Breast epithelium (tissue), 4 donors: ENCODE data around the gene TECTA. TPM values are rescaled to one million over a fixed set of nuclear protein-coding genes. Genes with fewer than 3 reads are reported as not detected.

Source experiments
- DNase-seq, 2 donors: peaks; one replicate each; pipeline ENCODE4 v3.0.0-alpha.2; 2019; ENCODE audit warnings: low spot score in 2 of 2
- H3K27ac ChIP-seq, 2 donors: fragments of 200-600 bp; sonication (generic) in 1 of 2; one replicate each; pipeline ENCODE4 v1.5.1; 2016 to 2019; ENCODE audit warnings: mild to moderate bottlenecking in 1 of 2
- H3K27me3 ChIP-seq, 2 donors: fragments of 200-600 bp; sonication (generic) in 1 of 2; one replicate each; pipeline versions ENCODE4 v1.5.1 to v1.6.0; 2017 to 2019; ENCODE audit warnings: control low read depth in 1 of 2, mild to moderate bottlenecking in 1 of 2
- H3K36me3 ChIP-seq: fragments of 200-600 bp; one replicate; pipeline ENCODE4 v1.5.1; 2019
- H3K4me1 ChIP-seq, 2 donors: fragments of 200-600 bp; sonication (generic); one replicate each; pipeline ENCODE4 v1.5.1; 2016 to 2019; ENCODE audit warnings: control low read depth in 1 of 2
- H3K4me3 ChIP-seq, 3 donors: fragments of 200-600 bp; sonication (generic); 1 replicate in 2 of 3; 2 replicates in 1 of 3; pipeline ENCODE4 v1.5.1; 2016 to 2019; ENCODE audit warnings: mild to moderate bottlenecking in 3 of 3, moderate library complexity in 2 of 3
- H3K9me3 ChIP-seq, 2 donors: fragments of 200-600 bp; sonication (generic) in 1 of 2; one replicate each; pipeline ENCODE4 v1.5.1; 2016 to 2019; ENCODE audit warnings: control low read depth in 1 of 2
- CTCF ChIP-seq, 3 donors: fragments of 450-650 bp; IDR thresholded peaks; one replicate each; pipeline ENCODE4 v1.5.1; 2016 to 2017; ENCODE audit warnings: antibody characterized with exemption in 3 of 3, mild to moderate bottlenecking in 3 of 3, moderate library complexity in 3 of 3
- POLR2A ChIP-seq: fragments of 450-650 bp; IDR thresholded peaks from one replicate; pipeline ENCODE4 v1.6.1; 2016; ENCODE audit warnings: antibody characterized with exemption, mild to moderate bottlenecking, moderate library complexity
- POLR2AphosphoS5 ChIP-seq, 3 donors: sonication (generic); formaldehyde crosslinking; IDR thresholded peaks; one replicate each; pipeline ENCODE4 v1.6.1; 2017; ENCODE audit warnings: antibody characterized with exemption in 3 of 3
- intact Hi-C: fragments of 100-400 bp; cut with DNase I; formaldehyde crosslinking; loops from one replicate; pipeline ENCODE4 v1.15.1; 2023; ENCODE audit warnings: low total_unique reads
- total RNA-seq, 3 donors: library from RNA; depleted of rRNA; stranded (reverse); fragments of >200 nt; gene quantifications; one replicate each; pipeline ENCODE4 v1.1.0, GENCODE V29; 2016

Gene TECTA
- total RNA-seq, 3 donors from 2014 or later: 0.64 to 1.3 (median 0.88) TPM

GRCh38 chr11:121141066-121141465 is 40.0 kb downstream of the TECTA start:
- no peaks in the 10 kb centered on the region for H3K4me1 ChIP-seq
- DNase-seq: no peak
- no peaks in the 10 kb centered on the region for H3K9me3 ChIP-seq
- intact Hi-C loops: no loop called here
- TF ChIP-seq POLR2AphosphoS5 (IDR thresholded peaks at IDR 0.05) (no peak), POLR2A (no peak), CTCF (IDR thresholded peaks at IDR 0.05) (no peak)
- no peak overlapping the region for H3K27ac ChIP-seq
- no peaks in the 10 kb centered on the region for H3K36me3 ChIP-seq
- H3K4me3 ChIP-seq: no peak overlapping the region
- H3K27me3 ChIP-seq: no peaks in the 10 kb centered on the region

GRCh38 chr11:121143921-121144320 is 42.9 kb downstream of the TECTA start:
- H3K9me3 ChIP-seq: no peaks in the 10 kb centered on the region
- H3K27me3 ChIP-seq: no peaks in the 10 kb centered on the region
- intact Hi-C loops: no loop called here
- H3K27ac ChIP-seq: no peak overlapping the region
- no peak for TF ChIP-seq CTCF (IDR thresholded peaks at IDR 0.05)
- TF ChIP-seq POLR2AphosphoS5 (IDR thresholded peaks at IDR 0.05): no peak
- TF ChIP-seq POLR2A: no peak
- no peak for DNase-seq
- no peaks in the 10 kb centered on the region for H3K4me1 ChIP-seq
- no peak overlapping the region for H3K4me3 ChIP-seq
- H3K36me3 ChIP-seq: no peaks in the 10 kb centered on the region

- Histone ChIP-seq H3K4me3 (no peak overlapping the region), H3K36me3 (no peaks in the 10 kb centered on the region), H3K27ac (no peak overlapping the region), H3K27me3 (no peaks in the 10 kb centered on the region), H3K4me1 (no peaks in the 10 kb centered on the region), H3K9me3 (no peaks in the 10 kb centered on the region)
- no peak for TF ChIP-seq POLR2A
- no peak for DNase-seq
- intact Hi-C loops: no loop called here
Observed at GRCh38 chr11:121144723-121145122, 43.7 kb downstream of the TECTA start.

GRCh38 chr11:121145826-121146225 is 44.8 kb downstream of the TECTA start:
- H3K36me3 ChIP-seq: no peaks in the 10 kb centered on the region
- H3K4me1 ChIP-seq: no peaks in the 10 kb centered on the region
- intact Hi-C loops: no loop called here
- no peak overlapping the region for H3K4me3 ChIP-seq
- no peaks in the 10 kb centered on the region for H3K27me3 ChIP-seq
- no peak overlapping the region for H3K27ac ChIP-seq
- no peak for TF ChIP-seq POLR2A
- TF ChIP-seq POLR2AphosphoS5 (IDR thresholded peaks at IDR 0.05): no peak
- DNase-seq: no peak
- no peaks in the 10 kb centered on the region for H3K9me3 ChIP-seq

GRCh38 chr11:121149116-121149515 is 48.1 kb downstream of the TECTA start:
- no peak for DNase-seq
- H3K27ac ChIP-seq: no peak overlapping the region
- H3K4me3 ChIP-seq: no peak overlapping the region
- H3K36me3 ChIP-seq: no peaks in the 10 kb centered on the region
- intact Hi-C loops: no loop called here
- no peaks in the 10 kb centered on the region for H3K27me3 ChIP-seq
- no peaks in the 10 kb centered on the region for H3K9me3 ChIP-seq
- TF ChIP-seq CTCF (IDR thresholded peaks at IDR 0.05) (no peak), POLR2A (no peak), POLR2AphosphoS5 (IDR thresholded peaks at IDR 0.05) (no peak)
- H3K4me1 ChIP-seq: no peaks in the 10 kb centered on the region

- intact Hi-C loops: no loop called here
- no peaks in the 10 kb centered on the region for H3K36me3 ChIP-seq
- no peaks in the 10 kb centered on the region for H3K27me3 ChIP-seq
- DNase-seq: no peak
- no peak for TF ChIP-seq POLR2A
- TF ChIP-seq CTCF (IDR thresholded peaks at IDR 0.05): no peak
- no peak for TF ChIP-seq POLR2AphosphoS5 (IDR thresholded peaks at IDR 0.05)
- H3K4me3 ChIP-seq: no peak overlapping the region
- no peaks in the 10 kb centered on the region for H3K4me1 ChIP-seq
- H3K27ac ChIP-seq: no peak overlapping the region
- no peaks in the 10 kb centered on the region for H3K9me3 ChIP-seq
Observed at GRCh38 chr11:121151207-121151688, 50.2 kb downstream of the TECTA start.
